Measurements from ENCODE around the gene LRCOL1. TPM values are rescaled to one million over a fixed set of nuclear protein-coding genes. Genes with fewer than 3 reads are reported as not detected.

Gene LRCOL1
- not detected in 2 replicates for total RNA-seq (2014; rRNA removed; shearing (Covaris generic))

GRCh38 chr12:132610051-132610759 is at the start of gene LRCOL1:
Gene LRCOL1, minus strand, starts transcription at chr12:132610582. Its CDS starts 4,331 bp downstream, at chr12:132606251.
- DNase-seq (ENCODE audit: low read depth): peak; percentile 44

GRCh38 chr12:132660052-132660451 is 49.7 kb upstream of the LRCOL1 start:
- DNase-seq (ENCODE audit: low read depth): no peak

GRCh38 chr12:132659146-132659545 is 48.8 kb upstream of the LRCOL1 start:
- DNase-seq (ENCODE audit: low read depth): no peak

- no peak for DNase-seq (ENCODE audit: low read depth)
These were observed 47.9 kb upstream of the LRCOL1 start for GRCh38 chr12:132658149-132658894.

GRCh38 chr12:132657004-132657727 is 46.8 kb upstream of the LRCOL1 start:
- no peak for DNase-seq (ENCODE audit: low read depth)

GRCh38 chr12:132653567-132654290 is 43.3 kb upstream of the LRCOL1 start:
- DNase-seq (ENCODE audit: low read depth): no peak

- no peak for DNase-seq (ENCODE audit: low read depth)
These were observed 41.2 kb upstream of the LRCOL1 start for GRCh38 chr12:132651444-132652100.

GRCh38 chr12:132649226-132649945 is 39.0 kb upstream of the LRCOL1 start:
- DNase-seq (ENCODE audit: low read depth): no peak

GRCh38 chr12:132648616-132649225 is 38.3 kb upstream of the LRCOL1 start:
- DNase-seq (ENCODE audit: low read depth): no peak

- DNase-seq (ENCODE audit: low read depth): no peak
These were observed 37.5 kb upstream of the LRCOL1 start for GRCh38 chr12:132647858-132648257.

- no peak for DNase-seq (ENCODE audit: low read depth)
These were observed 36.5 kb upstream of the LRCOL1 start for GRCh38 chr12:132646850-132647249.

GRCh38 chr12:132642846-132643835 is 32.8 kb upstream of the LRCOL1 start:
- no peak for DNase-seq (ENCODE audit: low read depth)

- DNase-seq (ENCODE audit: low read depth): no peak
These were observed 31.6 kb upstream of the LRCOL1 start for GRCh38 chr12:132641811-132642650.

GRCh38 chr12:132640936-132641335 is 30.6 kb upstream of the LRCOL1 start:
- DNase-seq (ENCODE audit: low read depth): no peak

- DNase-seq (ENCODE audit: low read depth): no peak
These were observed 29.7 kb upstream of the LRCOL1 start for GRCh38 chr12:132639956-132640520.

GRCh38 chr12:132638541-132639408 is 28.4 kb upstream of the LRCOL1 start:
- peak; percentile 16 for DNase-seq (ENCODE audit: low read depth)

GRCh38 chr12:132637811-132638210 is 27.4 kb upstream of the LRCOL1 start:
- DNase-seq (ENCODE audit: low read depth): no peak
